ENCODE data around the gene TBC1D8.

DNA sequence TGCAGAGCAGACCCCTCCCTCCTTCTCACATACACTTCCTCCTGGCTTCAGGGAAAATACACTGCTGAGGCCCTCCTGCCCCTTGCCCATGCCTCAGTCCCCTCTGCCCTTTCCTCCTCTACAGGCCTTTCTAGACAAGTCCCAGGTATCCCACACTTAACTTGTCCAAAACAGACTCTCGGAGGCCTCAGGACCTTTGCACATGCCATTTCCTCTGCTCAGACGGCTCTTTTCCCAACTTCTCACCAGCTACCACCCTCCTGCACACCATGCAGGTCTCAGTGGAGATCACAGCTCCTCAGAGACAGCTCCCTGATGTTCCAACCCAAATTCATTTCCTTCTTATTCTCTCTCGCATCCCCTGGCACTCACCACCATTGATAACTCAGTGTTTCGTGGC is 11.7 kb downstream of the TBC1D8 start:
- TF ChIP-seq CTCF (conservative IDR thresholded peaks at IDR 0.05; ENCODE audit: low read depth, low read length) (no peak), EZH2 (IDR thresholded peaks at IDR 0.05; ENCODE audit: borderline replicate concordance, low read depth, low read length, poor library complexity, severe bottlenecking) (no peak)

Data from A673 (cell line).